ENCODE data around the gene RAB5IF.

- TF ChIP-seq CTCF (IDR thresholded peaks at IDR 0.05; ENCODE audit: borderline replicate concordance, extremely low read depth, low read length, poor library complexity, severe bottlenecking) (no peak), EZH2 (IDR thresholded peaks at IDR 0.05; ENCODE audit: borderline replicate concordance, low read depth, low read length, severe bottlenecking) (no peak)
Observed at GRCh38 chr20:36655004-36655403, 49.4 kb downstream of the RAB5IF start.
